Neural progenitor cell (in vitro differentiated cells): ENCODE data around the gene RAPH1. TPM values are rescaled to one million over a fixed set of nuclear protein-coding genes. Genes with fewer than 3 reads are reported as not detected.
"Not testable (repeated sequence)": the region's sequence is repeated elsewhere in the genome, so short reads cannot be mapped to it uniquely, and the experiment has no call there.

Experiments
- DNase-seq: peaks from one replicate; pipeline ENCODE4 v3.0.0-alpha.2; 2016; ENCODE audit warnings: low spot score
- H2AFZ ChIP-seq: fragments of 200-600 bp; sonication (generic); replicated peaks from 2 replicates; pipeline ENCODE4 v1.6.1; 2016; ENCODE audit warnings: antibody characterized with exemption
- H3F3A ChIP-seq: fragments of 200-600 bp; sonication (generic); 2 replicates; pipeline ENCODE4 v1.6.1; 2016; ENCODE audit warnings: antibody characterized with exemption, low read depth
- H3K27ac ChIP-seq: fragments of 200-600 bp; sonication (generic); 2 replicates; pipeline ENCODE4 v1.5.1; 2016; ENCODE audit warnings: mild to moderate bottlenecking
- H3K27me3 ChIP-seq: fragments of 200-600 bp; sonication (generic); 2 replicates; pipeline ENCODE4 v1.6.1; 2016; ENCODE audit warnings: mild to moderate bottlenecking, moderate library complexity
- H3K36me3 ChIP-seq: fragments of 200-600 bp; sonication (generic); 2 replicates; pipeline ENCODE4 v1.5.1; 2016
- H3K4me1 ChIP-seq: fragments of 200-600 bp; sonication (generic); 2 replicates; pipeline ENCODE4 v1.6.1; 2016; ENCODE audit warnings: mixed run types
- H3K4me2 ChIP-seq: fragments of 200-600 bp; sonication (generic); 2 replicates; pipeline ENCODE4 v1.6.1; 2016
- H3K4me3 ChIP-seq: fragments of 200-600 bp; sonication (generic); 2 replicates; pipeline ENCODE4 v1.5.1; 2016
- H3K79me2 ChIP-seq: fragments of 200-600 bp; sonication (generic); 2 replicates; pipeline ENCODE4 v1.6.1; 2016; ENCODE audit warnings: low read depth
- H3K9ac ChIP-seq: fragments of 200-600 bp; sonication (generic); 2 replicates; pipeline ENCODE4 v1.6.1; 2016
- H3K9me3 ChIP-seq: fragments of 200-600 bp; sonication (generic); 2 replicates; pipeline ENCODE4 v1.5.1; 2016; ENCODE audit warnings: low read depth
- H4K20me1 ChIP-seq: fragments of 200-600 bp; sonication (generic); 2 replicates; pipeline ENCODE4 v1.6.1; 2016; ENCODE audit warnings: low read depth
- H3K27ac Mint-ChIP-seq: 3 replicates; pipeline ENCODE4 v1.8.0; 2021; ENCODE audit warnings: mixed read lengths
- H3K27me3 Mint-ChIP-seq: 2 replicates; pipeline ENCODE4 v1.8.0; 2022; ENCODE audit warnings: low read depth, mild to moderate bottlenecking, inconsistent platforms, moderate library complexity, mixed read lengths; ENCODE audit not compliant: insufficient read depth
- H3K36me3 Mint-ChIP-seq: 3 replicates; pipeline ENCODE4 v1.8.0; 2021; ENCODE audit warnings: mixed read lengths
- H3K4me1 Mint-ChIP-seq: 3 replicates; pipeline ENCODE4 v1.8.0; 2021; ENCODE audit warnings: mixed read lengths
- H3K4me3 Mint-ChIP-seq: 3 replicates; pipeline ENCODE4 v1.8.0; 2021; ENCODE audit warnings: mild to moderate bottlenecking, moderate library complexity, mixed read lengths
- H3K9me3 Mint-ChIP-seq: 3 replicates; pipeline ENCODE4 v1.8.0; 2020; ENCODE audit warnings: mixed read lengths
- EZH2 ChIP-seq: fragments of 200-600 bp; sonication (generic); IDR thresholded peaks from 2 replicates; pipeline ENCODE4 v1.6.1; 2017; ENCODE audit warnings: antibody characterized with exemption, mild to moderate bottlenecking, moderate library complexity
- EZH2phosphoT487 ChIP-seq: fragments of 200-600 bp; sonication (generic); IDR thresholded peaks from 2 replicates; pipeline ENCODE4 v1.6.1; 2017; ENCODE audit warnings: antibody characterized with exemption
- total RNA-seq: library from RNA; depleted of rRNA; stranded (reverse); fragments of >200 nt; gene quantifications from 2 replicates; pipeline ENCODE4 v1.2.3, GENCODE V29; 2015; ENCODE audit warnings: low replicate concordance
- TF ChIP-seq, protein P1 (sequence below): fragments of 200-600 bp; sonication (generic); IDR thresholded peaks from 2 replicates; pipeline ENCODE4 v1.5.1; 2017; ENCODE audit warnings: antibody characterized with exemption, mild to moderate bottlenecking

The RAPH1 gene
- total RNA-seq, 1 donor from 2014 or later: 11.2 TPM

- H3K9ac ChIP-seq: no peak overlapping the region
- no peak overlapping the region for H3K4me3 Mint-ChIP-seq
- H3F3A ChIP-seq: peaks cover 9% of the 10 kb centered on the region
- no peak for DNase-seq
- no peaks in the 10 kb centered on the region for H3K27me3 Mint-ChIP-seq
- no peak overlapping the region for H3K27ac Mint-ChIP-seq
- H3K4me3 ChIP-seq: no peak overlapping the region
- peaks cover 27% of the 10 kb centered on the region for H3K36me3 ChIP-seq
- no peak overlapping the region for H3K27ac ChIP-seq
- H3K27me3 ChIP-seq: no peaks in the 10 kb centered on the region
- no peak overlapping the region for H2AFZ ChIP-seq
- no peaks in the 10 kb centered on the region for H3K4me1 ChIP-seq
- no peaks in the 10 kb centered on the region for H3K9me3 ChIP-seq
- H4K20me1 ChIP-seq: peaks cover 17% of the 10 kb centered on the region
- H3K4me2 ChIP-seq: no peak overlapping the region
- no peaks in the 10 kb centered on the region for H3K9me3 Mint-ChIP-seq
- peaks cover 3% of the 10 kb centered on the region for H3K4me1 Mint-ChIP-seq
- H3K36me3 Mint-ChIP-seq: peaks cover 15% of the 10 kb centered on the region
- TF ChIP-seq EZH2phosphoT487: no peak
- peaks cover 67% of the 10 kb centered on the region for H3K79me2 ChIP-seq
Observed at GRCh38 chr2:203379156-203379555, 155.9 kb downstream of the RAPH1 start.

DNA sequence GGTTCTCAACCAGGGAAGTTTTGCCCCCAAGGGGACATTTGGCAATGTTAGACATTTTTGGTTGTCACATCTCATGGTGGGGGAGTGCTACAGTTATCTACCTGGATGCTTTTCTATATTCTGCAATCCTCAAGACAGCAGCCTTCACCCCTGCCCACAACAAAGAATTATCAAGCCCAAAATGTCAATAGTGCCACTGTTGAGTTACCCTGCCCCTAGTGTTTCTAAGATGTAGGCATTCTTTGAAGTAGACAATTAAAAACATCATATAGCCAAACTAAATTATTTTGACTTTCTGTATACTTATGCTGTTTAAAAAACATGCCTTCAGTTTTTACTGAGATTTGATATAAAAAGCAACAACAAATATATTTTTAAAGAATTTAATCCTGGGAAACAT is 158.9 kb downstream of the RAPH1 start:
- Mint-ChIP-seq H3K4me1 (peaks cover 3% of the 10 kb centered on the region), H3K9me3 (no peaks in the 10 kb centered on the region), H3K36me3 (peaks cover 10% of the 10 kb centered on the region), H3K27me3 (no peaks in the 10 kb centered on the region), H3K4me3 (no peak overlapping the region), H3K27ac (no peak overlapping the region)
- Histone ChIP-seq H3K4me2 (no peak overlapping the region), H3F3A (peaks cover 6% of the 10 kb centered on the region), H2AFZ (no peak overlapping the region), H4K20me1 (peaks cover 12% of the 10 kb centered on the region), H3K9ac (no peak overlapping the region), H3K36me3 (peaks cover 17% of the 10 kb centered on the region), H3K27ac (no peak overlapping the region), H3K4me1 (no peaks in the 10 kb centered on the region), H3K9me3 (no peaks in the 10 kb centered on the region), H3K4me3 (no peak overlapping the region), H3K27me3 (no peaks in the 10 kb centered on the region), H3K79me2 (peaks cover 76% of the 10 kb centered on the region)
- TF ChIP-seq, protein P1, sequence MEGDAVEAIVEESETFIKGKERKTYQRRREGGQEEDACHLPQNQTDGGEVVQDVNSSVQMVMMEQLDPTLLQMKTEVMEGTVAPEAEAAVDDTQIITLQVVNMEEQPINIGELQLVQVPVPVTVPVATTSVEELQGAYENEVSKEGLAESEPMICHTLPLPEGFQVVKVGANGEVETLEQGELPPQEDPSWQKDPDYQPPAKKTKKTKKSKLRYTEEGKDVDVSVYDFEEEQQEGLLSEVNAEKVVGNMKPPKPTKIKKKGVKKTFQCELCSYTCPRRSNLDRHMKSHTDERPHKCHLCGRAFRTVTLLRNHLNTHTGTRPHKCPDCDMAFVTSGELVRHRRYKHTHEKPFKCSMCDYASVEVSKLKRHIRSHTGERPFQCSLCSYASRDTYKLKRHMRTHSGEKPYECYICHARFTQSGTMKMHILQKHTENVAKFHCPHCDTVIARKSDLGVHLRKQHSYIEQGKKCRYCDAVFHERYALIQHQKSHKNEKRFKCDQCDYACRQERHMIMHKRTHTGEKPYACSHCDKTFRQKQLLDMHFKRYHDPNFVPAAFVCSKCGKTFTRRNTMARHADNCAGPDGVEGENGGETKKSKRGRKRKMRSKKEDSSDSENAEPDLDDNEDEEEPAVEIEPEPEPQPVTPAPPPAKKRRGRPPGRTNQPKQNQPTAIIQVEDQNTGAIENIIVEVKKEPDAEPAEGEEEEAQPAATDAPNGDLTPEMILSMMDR: peak; percentile 26
- TF ChIP-seq EZH2phosphoT487: no peak
- no peak for DNase-seq

GRCh38 chr2:203372706-203373105 is 162.4 kb downstream of the RAPH1 start:
- not testable (repeated sequence) for DNase-seq, H3K4me2 ChIP-seq, H2AFZ ChIP-seq, H3K4me3 Mint-ChIP-seq, H3K27me3 ChIP-seq, H3K27me3 Mint-ChIP-seq, H3K9ac ChIP-seq, H4K20me1 ChIP-seq, H3K27ac ChIP-seq, H3K4me1 Mint-ChIP-seq, H3F3A ChIP-seq, H3K9me3 ChIP-seq, H3K27ac Mint-ChIP-seq, H3K9me3 Mint-ChIP-seq, H3K4me3 ChIP-seq, H3K4me1 ChIP-seq
- Histone ChIP-seq H3K79me2 (peaks cover 81% of the 10 kb centered on the region), H3K36me3 (peaks cover 37% of the 10 kb centered on the region)
- peaks cover 33% of the 10 kb centered on the region for H3K36me3 Mint-ChIP-seq

DNA sequence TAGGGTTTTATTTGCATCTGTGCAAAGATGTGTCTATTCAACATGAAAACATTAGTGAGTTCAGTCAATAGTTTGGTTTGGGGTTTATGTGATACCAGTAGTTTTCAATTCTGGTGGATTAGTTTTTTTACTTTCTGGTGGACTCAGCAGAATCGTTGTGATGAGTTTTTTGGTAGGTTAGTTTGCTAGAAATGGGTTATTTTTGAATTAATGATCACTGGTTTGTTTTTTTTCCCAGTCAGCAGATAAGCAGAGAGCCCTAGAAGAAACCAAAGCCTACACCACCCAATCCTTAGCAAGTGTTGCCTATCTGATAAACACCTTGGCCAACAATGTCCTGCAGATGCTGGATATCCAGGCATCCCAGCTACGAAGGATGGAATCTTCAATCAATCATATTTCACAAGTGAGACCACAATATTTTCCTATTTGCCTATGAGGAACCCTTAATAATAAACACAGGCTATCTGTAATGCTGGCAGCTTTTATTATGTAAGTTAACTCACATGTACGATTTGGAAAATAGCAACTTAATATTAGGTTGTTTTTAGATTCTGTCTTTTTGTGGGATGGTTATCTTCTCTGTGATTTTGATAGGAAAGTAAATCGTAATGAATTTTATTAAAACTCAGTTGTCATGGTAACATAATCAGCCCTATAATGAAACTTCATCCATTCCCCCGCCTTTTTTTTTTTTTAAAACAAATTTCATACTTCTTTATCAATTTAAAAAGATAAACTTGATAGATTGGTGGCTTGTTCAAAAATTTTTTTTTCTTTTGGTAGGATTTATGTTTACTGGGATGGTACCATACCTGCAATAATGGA is 168.2 kb downstream of the RAPH1 start:
- H3K9me3 Mint-ChIP-seq: peaks cover 2% of the 10 kb centered on the region
- H4K20me1 ChIP-seq: peaks cover 31% of the 10 kb centered on the region
- H3K4me3 Mint-ChIP-seq: no peak overlapping the region
- no peak overlapping the region for H3K27ac Mint-ChIP-seq
- H3K27ac ChIP-seq: no peak overlapping the region
- no peak overlapping the region for H3K4me3 ChIP-seq
- peaks cover 40% of the 10 kb centered on the region for H3K36me3 ChIP-seq
- H3K36me3 Mint-ChIP-seq: peaks cover 41% of the 10 kb centered on the region
- H3K4me2 ChIP-seq: no peak overlapping the region
- H3F3A ChIP-seq: no peaks in the 10 kb centered on the region
- peaks cover 2% of the 10 kb centered on the region for H3K27me3 Mint-ChIP-seq
- H3K9ac ChIP-seq: no peak overlapping the region
- H3K27me3 ChIP-seq: no peaks in the 10 kb centered on the region
- H3K4me1 ChIP-seq: no peaks in the 10 kb centered on the region
- H3K9me3 ChIP-seq: no peaks in the 10 kb centered on the region
- H3K79me2 ChIP-seq: peaks cover 98% of the 10 kb centered on the region
- no peak for TF ChIP-seq EZH2phosphoT487
- TF ChIP-seq, protein P1: no peak
- TF ChIP-seq EZH2: no peak
- no peaks in the 10 kb centered on the region for H3K4me1 Mint-ChIP-seq
- no peak overlapping the region for H2AFZ ChIP-seq
- no peak for DNase-seq
